ENCODE data around the gene SRRM4.

GRCh38 chr12:119211884-119212283 lies 230.5 kb downstream of the SRRM4 start:
- TF ChIP-seq EP300 (IDR thresholded peaks at IDR 0.05), result no peak
- TF ChIP-seq POLR2AphosphoS5 (IDR thresholded peaks at IDR 0.05), result no peak
- no peak for TF ChIP-seq CTCF (IDR thresholded peaks at IDR 0.05)
- no peak for TF ChIP-seq POLR2A (IDR thresholded peaks at IDR 0.05)
